Fibroblast of peridontal ligament (primary cell): ENCODE results near the gene TIAM1.

ENCODE experiments used
- DNase-seq: peaks from one replicate; pipeline ENCODE4 v3.0.0-alpha.2; 2010; ENCODE audit errors: extremely low read depth

Gene TIAM1

DNA sequence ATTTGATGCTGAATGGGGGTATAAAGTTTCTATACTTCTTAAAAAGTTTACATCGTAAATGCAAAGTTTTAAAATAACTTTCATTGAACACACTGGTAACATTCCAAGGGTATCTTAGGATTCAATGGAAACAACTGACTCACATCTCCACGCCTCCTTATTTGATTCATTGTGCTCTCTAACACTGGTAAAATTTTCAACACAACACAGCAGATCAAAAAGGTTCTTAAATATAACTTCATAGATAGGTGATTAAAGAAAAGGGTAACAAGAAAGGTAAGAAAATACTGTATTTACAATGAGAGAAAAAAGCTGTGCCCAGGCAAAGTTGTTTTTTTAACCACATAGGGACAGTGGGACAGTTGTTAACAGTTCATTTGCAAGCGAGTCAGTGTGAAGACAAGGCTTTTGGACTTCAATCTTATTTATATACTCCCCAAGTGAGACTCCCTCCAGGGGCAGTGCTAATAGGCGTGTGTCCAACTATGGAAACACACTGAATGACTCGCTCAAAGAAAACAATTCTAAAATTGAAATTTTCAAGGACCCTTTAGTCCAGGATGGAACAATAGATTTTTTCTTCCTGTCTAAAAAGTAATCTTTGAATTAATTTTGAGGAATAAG lies 140.5 kb downstream of the TIAM1 start:
- DNase-seq, result peak; percentile 52

DNA sequence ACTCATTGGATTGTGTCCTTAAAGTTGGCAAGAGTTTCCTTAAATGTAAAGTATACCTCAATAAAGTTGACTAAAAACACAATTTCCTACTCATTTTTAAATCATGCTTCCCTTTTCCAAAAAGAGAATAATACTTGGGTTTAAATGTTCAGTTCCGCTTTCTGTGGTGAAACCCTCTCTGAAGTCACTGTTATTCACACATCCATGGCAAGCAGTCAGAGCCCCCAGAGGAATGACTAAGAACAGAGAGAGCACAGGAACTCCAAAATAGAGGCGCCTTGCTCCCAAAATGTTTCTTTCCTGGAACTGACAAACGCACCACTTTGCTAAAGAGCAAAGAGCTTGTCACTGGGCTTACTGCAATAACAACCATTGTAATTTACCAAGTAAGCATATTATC lies 142.5 kb downstream of the TIAM1 start:
- DNase-seq, result peak; percentile 89

- DNase-seq, result no peak
Measured at GRCh38 chr21:31201144-31201543, 142.9 kb downstream of the TIAM1 start.

- peak; percentile 84 for DNase-seq
Measured at GRCh38 chr21:31198575-31198974, 145.5 kb downstream of the TIAM1 start.

GRCh38 chr21:31196724-31197123 lies 147.3 kb downstream of the TIAM1 start:
- DNase-seq, result no peak

- DNase-seq, result no peak
Measured at GRCh38 chr21:31195334-31196015, 148.6 kb downstream of the TIAM1 start.

GRCh38 chr21:31194510-31195293 lies 149.4 kb downstream of the TIAM1 start:
- DNase-seq, result no peak

GRCh38 chr21:31193761-31194160 lies 150.3 kb downstream of the TIAM1 start:
- no peak for DNase-seq

GRCh38 chr21:31191553-31191952 lies 152.5 kb downstream of the TIAM1 start:
- DNase-seq, result peak; percentile 15

DNA sequence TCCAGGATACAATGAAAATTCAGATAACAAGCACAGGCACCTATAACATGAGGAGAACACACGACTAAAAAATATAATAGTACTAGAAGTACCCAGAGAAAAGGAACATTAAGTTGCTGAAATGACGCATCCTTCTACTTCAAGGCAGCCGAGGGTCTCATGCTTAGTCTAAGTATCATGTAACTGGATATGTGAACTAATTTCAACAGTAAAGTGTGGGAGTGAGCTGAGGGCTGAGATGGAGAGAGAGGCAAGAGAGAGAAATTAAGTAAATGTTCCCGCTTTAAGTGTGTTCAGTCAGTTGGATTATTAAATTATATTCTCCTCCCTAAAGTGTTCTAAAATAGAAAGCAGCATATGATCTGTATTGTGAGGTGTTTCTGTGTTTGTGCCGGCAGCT lies 153.5 kb downstream of the TIAM1 start:
- no peak for DNase-seq

GRCh38 chr21:31187499-31187898 lies 156.6 kb downstream of the TIAM1 start:
- no peak for DNase-seq

DNA sequence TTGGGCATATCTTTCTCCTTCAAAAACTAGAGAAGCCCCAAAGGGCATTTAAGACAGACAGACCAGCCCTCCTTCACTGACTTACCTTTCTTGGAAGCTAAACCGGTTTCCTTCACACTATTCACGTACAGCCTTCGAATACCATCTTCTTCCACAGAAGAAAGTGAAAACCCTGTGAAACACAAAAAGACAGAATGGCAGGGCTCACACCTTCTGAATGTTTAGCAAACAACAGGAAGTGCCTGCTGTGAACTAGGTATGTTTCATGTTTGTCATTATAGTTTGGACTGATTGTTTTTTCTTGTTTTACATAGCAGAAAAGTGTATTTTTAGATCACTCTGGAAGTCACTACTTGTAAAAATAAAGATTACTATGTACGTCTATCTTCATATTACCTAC lies 157.1 kb downstream of the TIAM1 start:
- no peak for DNase-seq

DNA sequence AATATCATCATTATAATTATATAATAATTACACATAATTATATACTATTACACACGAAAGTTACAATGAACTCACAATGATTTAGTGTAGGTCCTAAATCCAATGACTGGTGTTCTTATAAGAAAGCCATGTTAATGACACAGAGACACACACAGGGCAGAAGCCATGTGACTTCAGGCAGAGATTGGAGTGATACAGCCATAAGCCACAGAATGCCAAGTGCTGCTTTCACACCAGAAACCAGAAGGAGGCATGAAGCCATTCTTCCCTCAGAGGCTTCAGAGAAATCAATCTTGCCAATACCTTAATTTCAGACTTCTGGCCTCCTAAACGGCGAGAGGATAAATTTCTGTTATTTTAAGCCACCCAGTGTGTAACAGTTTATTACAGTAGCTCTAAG lies 158.4 kb downstream of the TIAM1 start:
- DNase-seq, result no peak

- DNase-seq, result no peak
Measured at GRCh38 chr21:31184876-31185275, 159.2 kb downstream of the TIAM1 start.

- no peak for DNase-seq
Measured at GRCh38 chr21:31184459-31184858, 159.6 kb downstream of the TIAM1 start.

- no peak for DNase-seq
Measured at GRCh38 chr21:31182231-31183140, 161.6 kb downstream of the TIAM1 start.

GRCh38 chr21:31181082-31181750 lies 162.8 kb downstream of the TIAM1 start:
- DNase-seq, result no peak

DNA sequence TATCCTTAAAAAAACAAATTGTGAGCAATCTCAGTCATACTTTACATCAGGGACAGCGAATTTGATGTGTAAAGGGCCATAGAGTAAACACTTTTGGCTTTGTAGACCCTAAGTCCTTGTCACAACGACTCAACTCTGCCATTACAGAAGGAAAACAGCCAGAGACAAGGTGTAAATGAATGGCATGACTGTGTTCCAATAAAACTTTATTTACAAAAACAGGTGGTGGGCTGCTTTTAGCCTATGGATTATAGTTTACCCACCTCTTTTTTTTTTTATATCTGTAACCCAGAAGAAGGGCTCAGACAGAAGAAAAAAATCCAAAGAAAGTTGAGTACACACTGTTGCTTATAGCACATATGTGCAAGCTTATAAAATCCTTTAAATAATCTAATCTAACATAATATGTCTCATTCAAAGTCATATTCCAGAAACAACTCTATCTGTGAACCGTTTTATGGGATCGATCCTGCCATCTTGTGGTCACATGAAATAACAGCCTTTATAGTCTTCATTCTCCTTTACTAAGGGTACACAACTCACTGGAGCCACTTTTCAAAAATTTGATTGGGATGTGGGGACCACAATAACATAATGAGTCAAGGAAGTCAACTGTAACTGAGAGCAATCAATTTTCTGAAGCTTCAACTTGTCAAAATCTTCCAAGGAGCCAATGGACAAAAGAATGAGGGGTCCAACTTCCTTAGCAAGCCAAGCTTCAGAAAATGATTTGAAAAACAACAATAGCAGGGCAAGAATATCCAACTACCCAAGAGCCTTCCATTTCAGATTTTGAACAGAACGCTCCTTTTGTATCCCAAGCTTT lies 163.6 kb downstream of the TIAM1 start:
- peak; percentile 74 for DNase-seq

DNA sequence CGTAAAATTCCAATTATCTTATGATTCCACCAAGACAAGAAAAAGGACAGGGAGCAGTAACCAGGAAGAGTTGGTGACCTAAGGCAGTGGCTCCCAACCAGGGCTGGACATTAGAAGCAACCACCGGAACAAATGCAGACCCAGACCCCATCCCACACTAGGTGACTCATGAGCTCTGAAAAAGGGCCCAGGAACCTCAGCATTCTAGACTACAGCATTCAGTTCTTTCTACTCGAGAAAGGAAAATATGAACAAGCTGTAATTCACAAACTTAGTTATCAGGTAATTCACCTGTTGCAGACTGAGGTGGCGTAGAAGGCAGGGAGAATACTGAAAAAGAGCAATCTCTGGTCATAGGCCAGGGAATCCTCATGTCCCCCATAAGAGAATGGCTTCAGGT lies 167.3 kb downstream of the TIAM1 start:
- DNase-seq, result no peak

- DNase-seq, result no peak
Measured at GRCh38 chr21:31176080-31176551, 167.9 kb downstream of the TIAM1 start.
